Measurements from ENCODE around the gene GRP. TPM values are rescaled to one million over a fixed set of nuclear protein-coding genes. Genes with fewer than 3 reads are reported as not detected.
A peak's percentile ranks its signal among the peaks of the same experiment; 100 is the strongest.
"Not testable (repeated sequence)": the region's sequence is repeated elsewhere in the genome, so short reads cannot be mapped to it uniquely, and the experiment has no call there.

GRP gene
- polyA plus RNA-seq, 1 donor from 2014 or later = not detected

DNA sequence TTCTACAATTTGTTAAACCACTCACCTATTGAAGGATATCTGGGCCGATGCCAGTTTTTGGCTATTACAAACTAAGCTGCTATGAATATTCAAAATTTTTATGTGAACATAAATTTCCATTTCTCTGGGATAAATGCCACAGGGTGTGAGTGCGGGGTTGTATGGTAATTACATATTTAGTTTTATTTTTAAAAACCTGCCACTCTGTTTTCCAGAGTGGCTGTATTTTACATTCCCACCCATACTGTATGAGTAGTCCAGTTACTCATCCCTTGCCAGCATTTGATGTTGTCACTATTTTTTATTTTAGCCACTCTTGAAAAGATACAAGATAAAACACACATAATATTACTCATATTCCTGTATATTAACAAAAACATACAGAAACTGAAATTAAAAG is 22.9 kb downstream of the GRP start:
- H3K36me3 Mint-ChIP-seq = peaks cover 6% of the 10 kb centered on the region
- H3K9me3 Mint-ChIP-seq = peaks cover 0 to 10% (median 0%) of the 10 kb centered on the region in 3 donors
- H3K4me1 Mint-ChIP-seq = no peaks in the 10 kb centered on the region
- no peak overlapping the region for H3K27ac Mint-ChIP-seq
- H3K4me3 Mint-ChIP-seq = no peak overlapping the region
- H3K27me3 Mint-ChIP-seq = peaks cover 14% of the 10 kb centered on the region

DNA sequence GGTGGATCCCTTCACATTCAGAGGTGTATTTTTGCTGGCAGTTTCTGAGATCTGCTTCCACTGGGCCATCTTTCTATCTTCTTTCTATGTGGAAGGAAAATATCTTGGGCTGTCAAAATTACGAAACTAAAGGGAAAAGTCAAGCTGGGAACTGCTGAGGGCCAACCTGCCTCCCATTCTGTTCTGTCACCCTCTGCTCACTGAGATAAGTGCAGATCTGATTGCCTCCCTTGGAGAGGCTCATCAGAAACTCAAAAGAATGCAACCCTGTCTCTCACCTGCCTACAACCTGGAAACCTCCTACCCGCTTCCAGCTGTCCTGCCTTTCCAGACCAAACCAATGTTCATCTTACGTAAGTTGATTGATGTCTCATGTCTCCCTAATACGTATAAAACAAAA is 26.8 kb downstream of the GRP start:
- H3K4me1 Mint-ChIP-seq = no peaks in the 10 kb centered on the region
- H3K27ac Mint-ChIP-seq = no peak overlapping the region
- peaks cover 0 to 6% (median 3%) of the 10 kb centered on the region in 3 donors for H3K9me3 Mint-ChIP-seq
- peaks cover 9% of the 10 kb centered on the region for H3K27me3 Mint-ChIP-seq
- no peak overlapping the region for H3K4me3 Mint-ChIP-seq
- H3K36me3 Mint-ChIP-seq = no peaks in the 10 kb centered on the region

DNA sequence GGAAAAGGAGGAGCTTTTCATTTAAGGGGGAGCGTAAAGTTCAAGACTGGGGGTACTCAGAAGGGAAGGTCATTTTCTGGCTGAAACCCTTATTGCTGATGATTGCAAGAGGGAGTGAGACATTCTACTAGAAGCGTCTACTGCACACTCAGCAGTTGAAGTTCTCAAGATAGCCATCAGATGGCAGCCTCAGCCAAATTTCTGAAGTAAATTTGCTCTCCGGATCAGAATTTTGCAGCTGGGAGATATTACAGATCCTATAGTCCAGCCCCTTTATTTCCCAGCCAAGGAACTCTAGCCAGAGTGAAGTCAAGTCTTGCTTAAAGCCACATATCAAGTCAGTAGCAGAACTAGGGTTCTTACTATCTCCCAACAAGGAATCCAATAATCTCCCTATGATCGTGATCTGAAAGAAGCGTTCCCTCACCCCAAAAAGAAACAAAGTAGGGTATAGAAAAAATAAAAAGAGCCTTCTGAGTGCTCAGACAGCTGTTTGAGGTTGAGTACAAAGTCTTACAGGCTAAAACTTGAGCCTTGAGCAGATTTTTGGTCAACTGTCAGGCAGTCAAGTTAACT is 29.3 kb downstream of the GRP start:
- Mint-ChIP-seq H3K4me3 (no peak overlapping the region), H3K36me3 (no peaks in the 10 kb centered on the region), H3K27ac (no peak overlapping the region), H3K9me3 (peaks cover 0 to 5% (median 5%) of the 10 kb centered on the region in 3 donors), H3K4me1 (no peaks in the 10 kb centered on the region), H3K27me3 (peaks cover 8% of the 10 kb centered on the region)

DNA sequence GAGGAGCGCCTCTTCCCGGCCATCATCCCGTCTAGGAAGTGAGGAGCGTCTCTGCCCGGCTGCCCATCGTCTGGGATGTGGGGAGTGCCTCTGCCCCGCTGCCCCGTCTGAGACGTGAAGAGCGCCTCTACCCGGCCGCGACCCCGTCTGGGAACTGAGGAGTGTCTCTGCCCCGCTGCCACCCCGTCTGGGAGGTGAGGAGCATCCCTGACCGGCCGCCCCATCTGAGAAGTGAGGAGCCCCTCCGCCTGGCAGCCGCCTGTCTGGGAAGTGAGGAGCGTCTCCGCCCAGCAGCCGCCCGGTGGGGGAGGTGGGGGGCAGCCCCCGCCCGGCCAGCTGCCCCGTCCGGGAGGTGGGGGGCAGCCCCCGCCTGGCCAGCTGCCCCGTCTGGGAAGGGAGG is 35.5 kb downstream of the GRP start:
- not testable (repeated sequence) for H3K4me3 Mint-ChIP-seq, H3K36me3 Mint-ChIP-seq, H3K27ac Mint-ChIP-seq, H3K9me3 Mint-ChIP-seq, H3K4me1 Mint-ChIP-seq
- peaks cover 10% of the 10 kb centered on the region for H3K27me3 Mint-ChIP-seq

DNA sequence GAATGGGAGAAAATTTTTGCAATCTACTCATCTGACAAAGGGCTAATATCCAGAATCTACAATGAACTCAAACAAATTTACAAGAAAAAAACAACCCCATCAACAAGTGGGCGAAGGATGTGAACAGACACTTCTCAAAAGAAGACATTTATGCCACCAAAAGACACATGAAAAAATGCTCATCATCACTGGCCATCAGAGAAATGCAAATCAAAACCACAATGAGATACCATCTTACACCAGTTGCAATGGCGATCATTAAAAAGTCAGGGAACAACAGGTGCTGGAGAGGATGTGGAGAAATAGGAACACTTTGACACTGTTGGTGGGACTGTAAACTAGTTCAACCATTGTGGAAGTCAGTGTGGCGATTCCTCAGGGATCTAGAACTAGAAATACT is 41.9 kb downstream of the GRP start:
- Mint-ChIP-seq H3K27me3 (peaks cover 44% of the 10 kb centered on the region), H3K9me3 (peaks cover 2 to 15% (median 4%) of the 10 kb centered on the region in 3 donors)
- H3K4me1 Mint-ChIP-seq, H3K36me3 Mint-ChIP-seq, H3K27ac Mint-ChIP-seq, H3K4me3 Mint-ChIP-seq: not testable (repeated sequence)

DNA sequence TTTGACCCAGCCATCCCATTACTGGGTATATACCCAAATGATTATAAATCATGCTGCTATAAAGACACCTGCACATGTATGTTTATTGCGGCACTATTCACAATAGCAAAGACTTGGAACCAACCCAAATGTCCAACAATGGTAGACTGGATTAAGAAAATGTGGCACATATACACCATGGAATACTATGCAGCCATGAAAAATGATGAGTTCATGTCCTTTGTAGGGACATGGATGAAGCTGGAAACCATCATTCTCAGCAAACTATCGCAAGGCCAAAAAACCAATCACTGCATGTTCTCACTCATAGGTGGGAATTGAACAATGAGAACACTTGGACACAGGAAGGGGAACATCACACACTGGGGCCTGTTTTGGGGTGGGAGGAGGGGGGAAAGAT is 42.3 kb downstream of the GRP start:
- Mint-ChIP-seq H3K9me3 (peaks cover 2 to 15% (median 4%) of the 10 kb centered on the region in 3 donors), H3K27me3 (peaks cover 44% of the 10 kb centered on the region)
- not testable (repeated sequence) for H3K4me1 Mint-ChIP-seq, H3K27ac Mint-ChIP-seq, H3K4me3 Mint-ChIP-seq, H3K36me3 Mint-ChIP-seq

DNA sequence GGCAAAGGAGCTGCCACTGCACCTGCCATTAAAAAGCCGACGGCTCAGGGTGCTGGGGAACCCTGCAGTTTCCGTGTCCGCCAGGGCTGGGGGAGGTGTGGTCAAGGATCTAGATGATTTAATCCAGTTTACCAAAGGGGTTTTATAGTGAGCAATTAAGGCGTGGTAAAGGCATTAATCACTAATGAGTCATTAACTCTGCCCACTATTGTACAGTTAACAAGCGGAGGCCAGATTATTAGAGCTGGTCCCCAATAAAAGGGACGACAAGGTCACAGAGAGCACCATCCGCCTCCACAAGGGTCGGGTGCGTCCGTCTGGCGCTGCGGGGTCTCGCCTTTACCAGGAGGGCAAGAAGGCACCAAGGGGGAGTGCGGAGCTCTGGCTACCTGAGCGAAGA is 43.7 kb downstream of the GRP start:
- no peak overlapping the region for H3K27ac Mint-ChIP-seq
- H3K4me1 Mint-ChIP-seq = peaks cover 3 to 17% (median 7%) of the 10 kb centered on the region in 3 donors
- peaks cover 2 to 17% (median 4%) of the 10 kb centered on the region in 3 donors for H3K9me3 Mint-ChIP-seq
- H3K27me3 Mint-ChIP-seq = peaks cover 53% of the 10 kb centered on the region
- no peaks in the 10 kb centered on the region for H3K36me3 Mint-ChIP-seq
- H3K4me3 Mint-ChIP-seq = peak overlapping the region in 2 of 4 donors; percentile 39 to 48

DNA sequence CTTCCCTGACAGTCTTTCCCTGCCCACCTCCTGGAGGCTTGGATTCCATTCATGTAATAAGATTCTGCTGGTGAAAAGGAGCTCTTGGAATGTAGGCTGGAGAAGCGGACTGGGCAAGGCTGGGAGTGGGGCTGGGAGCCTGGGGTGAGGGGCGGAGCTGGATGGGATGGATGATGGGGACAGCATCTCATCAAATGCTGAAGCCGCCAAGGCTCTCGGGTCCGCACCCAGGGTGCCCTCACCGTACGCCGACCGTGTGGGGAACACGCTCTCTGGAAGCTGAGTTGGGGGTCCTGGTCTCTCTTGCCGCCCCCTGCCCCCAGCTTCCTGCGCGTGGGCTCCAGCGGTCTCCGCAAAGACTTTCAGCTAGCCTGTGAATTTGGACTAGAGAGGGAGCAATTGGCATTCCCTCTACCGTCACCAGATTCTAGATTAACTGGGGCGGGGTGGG is 44.2 kb downstream of the GRP start:
- Mint-ChIP-seq H3K27me3 (peaks cover 53% of the 10 kb centered on the region), H3K4me3 (peak overlapping the region in 1 of 4 donors; percentile 48), H3K27ac (no peak overlapping the region), H3K4me1 (peaks cover 3 to 17% (median 7%) of the 10 kb centered on the region in 3 donors), H3K9me3 (peaks cover 2 to 17% (median 4%) of the 10 kb centered on the region in 3 donors), H3K36me3 (no peaks in the 10 kb centered on the region)

DNA sequence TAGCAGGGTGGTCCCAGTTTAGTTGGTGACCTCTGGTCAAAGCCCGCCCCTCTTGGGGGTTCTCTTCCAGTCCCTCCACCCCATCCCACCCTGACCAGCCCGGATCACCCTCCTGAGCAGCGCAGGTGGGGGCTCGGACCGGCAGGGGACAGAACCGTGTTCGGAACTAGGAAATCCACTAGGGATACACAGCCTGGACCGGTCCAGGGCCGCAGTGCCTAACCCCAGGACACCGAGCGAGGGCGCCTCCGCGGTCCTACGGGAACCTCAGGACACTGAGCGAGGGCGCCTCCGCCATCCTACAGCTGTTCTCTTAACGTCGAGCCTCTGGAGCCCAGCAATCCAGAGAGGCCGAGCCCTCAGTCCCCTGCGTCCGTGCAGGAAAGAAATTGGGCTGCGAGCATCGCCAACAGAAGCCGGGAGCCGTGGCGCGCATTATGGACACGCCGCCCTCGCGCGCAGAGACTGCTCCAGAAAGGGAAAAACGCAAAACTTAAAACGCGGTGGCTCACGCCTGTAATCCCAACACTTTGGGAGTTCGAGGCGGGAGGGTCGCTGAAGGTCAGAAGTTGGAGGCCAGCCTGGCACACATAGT is 44.8 kb downstream of the GRP start:
- Mint-ChIP-seq H3K36me3 (no peaks in the 10 kb centered on the region), H3K9me3 (peaks cover 2 to 20% (median 4%) of the 10 kb centered on the region in 3 donors), H3K4me1 (peaks cover 6 to 17% (median 9%) of the 10 kb centered on the region in 3 donors), H3K27ac (no peak overlapping the region), H3K27me3 (peaks cover 55% of the 10 kb centered on the region), H3K4me3 (peak overlapping the region; percentile 13 to 90 (median 62))

DNA sequence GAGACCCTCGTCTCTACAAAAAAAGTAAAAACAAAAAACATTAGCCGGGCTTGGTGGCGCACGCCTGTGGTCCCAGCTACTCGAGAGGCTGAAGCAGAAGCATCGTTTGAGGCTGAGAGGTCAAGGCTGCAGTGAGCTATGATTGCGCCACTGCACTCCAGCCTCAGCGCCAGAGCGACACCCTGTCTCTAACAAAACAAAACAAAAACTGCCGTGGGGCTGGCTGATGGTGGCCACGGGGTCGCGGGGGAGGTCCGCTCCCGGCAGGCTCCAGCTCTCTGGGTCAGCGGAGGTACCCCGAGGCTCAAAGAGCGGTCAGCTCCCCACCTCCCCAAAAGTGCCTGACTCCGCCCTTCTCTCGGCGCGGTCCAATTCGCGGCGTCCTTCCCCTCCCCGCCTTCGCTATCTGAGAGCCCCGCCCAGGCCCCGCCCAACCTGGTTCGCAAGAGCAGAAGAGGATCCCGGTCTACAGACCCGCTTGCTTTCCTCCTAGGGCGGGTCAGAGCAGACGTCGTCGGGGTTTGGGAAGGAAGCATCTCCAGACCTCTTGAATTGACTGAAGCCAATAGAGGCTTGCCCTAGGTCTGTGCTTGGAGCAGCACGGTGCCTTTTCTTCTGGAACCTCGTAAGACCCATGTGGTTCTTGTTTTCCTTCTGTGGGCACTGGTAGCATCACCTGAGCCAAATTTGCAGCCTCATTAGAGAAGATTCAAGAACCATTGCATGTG is 45.5 kb downstream of the GRP start:
- H3K9me3 Mint-ChIP-seq = peaks cover 2 to 21% (median 4%) of the 10 kb centered on the region in 3 donors
- peak overlapping the region; percentile 13 to 90 (median 62) for H3K4me3 Mint-ChIP-seq
- H3K36me3 Mint-ChIP-seq = no peaks in the 10 kb centered on the region
- H3K27me3 Mint-ChIP-seq = peaks cover 60% of the 10 kb centered on the region
- H3K4me1 Mint-ChIP-seq = peaks cover 7 to 17% (median 10%) of the 10 kb centered on the region in 3 donors
- H3K27ac Mint-ChIP-seq = peak overlapping the region in 1 of 3 donors; percentile 21

DNA sequence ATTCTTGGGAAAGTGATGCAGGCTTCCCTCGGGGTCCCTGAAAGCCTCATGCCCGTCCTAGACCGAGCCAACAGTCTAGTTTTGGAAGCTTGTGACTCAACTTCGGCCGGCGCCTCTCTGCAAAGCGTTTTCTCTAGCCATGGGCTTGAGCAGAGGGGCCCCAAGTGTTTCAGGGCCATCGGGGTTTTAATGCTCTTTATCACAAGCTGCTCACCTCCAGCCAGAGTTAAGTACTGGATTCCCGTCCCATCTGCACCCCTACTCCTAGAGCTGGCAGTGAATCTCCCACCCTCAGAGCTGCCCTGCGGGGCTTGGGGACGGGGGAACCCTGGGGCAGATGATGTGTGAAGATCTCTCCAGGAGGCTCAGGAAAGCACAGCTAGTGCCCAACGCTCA is 46.0 kb downstream of the GRP start:
- H3K4me1 Mint-ChIP-seq = peaks cover 7 to 17% (median 10%) of the 10 kb centered on the region in 3 donors

DNA sequence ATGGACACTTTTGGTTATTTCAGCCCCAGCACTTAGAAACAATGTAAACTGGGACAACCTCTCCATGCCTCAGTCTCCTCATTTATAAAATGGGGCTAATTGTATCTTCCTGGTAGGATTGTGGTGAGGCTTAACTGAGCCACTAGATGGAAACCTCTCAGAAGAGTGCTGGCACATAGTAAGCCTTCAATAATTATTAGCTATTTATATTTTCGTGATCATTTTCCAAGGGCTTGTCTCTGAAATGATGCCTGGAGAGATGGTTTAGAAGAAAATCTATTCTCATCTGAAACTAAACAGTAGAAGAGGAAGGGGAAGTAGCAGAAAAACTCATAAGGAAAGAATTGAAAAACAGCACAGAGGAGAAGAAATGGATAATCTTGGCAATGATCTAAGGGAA is 46.5 kb downstream of the GRP start:
- H3K27me3 Mint-ChIP-seq = peaks cover 70% of the 10 kb centered on the region
- H3K9me3 Mint-ChIP-seq = peaks cover 2 to 16% (median 4%) of the 10 kb centered on the region in 3 donors
- H3K27ac Mint-ChIP-seq = no peak overlapping the region
- H3K4me1 Mint-ChIP-seq = peaks cover 7 to 21% (median 10%) of the 10 kb centered on the region in 3 donors
- peak overlapping the region in 2 of 4 donors; percentile 13 to 56 for H3K4me3 Mint-ChIP-seq
- no peaks in the 10 kb centered on the region for H3K36me3 Mint-ChIP-seq

More for the DNA sequence above, 46.0 kb downstream of the GRP start:
- peak overlapping the region; percentile 13 to 90 (median 62) for H3K4me3 Mint-ChIP-seq
- H3K27ac Mint-ChIP-seq = no peak overlapping the region
- H3K9me3 Mint-ChIP-seq = peaks cover 2 to 16% (median 4%) of the 10 kb centered on the region in 3 donors
- peaks cover 65% of the 10 kb centered on the region for H3K27me3 Mint-ChIP-seq
- H3K36me3 Mint-ChIP-seq = no peaks in the 10 kb centered on the region

DNA sequence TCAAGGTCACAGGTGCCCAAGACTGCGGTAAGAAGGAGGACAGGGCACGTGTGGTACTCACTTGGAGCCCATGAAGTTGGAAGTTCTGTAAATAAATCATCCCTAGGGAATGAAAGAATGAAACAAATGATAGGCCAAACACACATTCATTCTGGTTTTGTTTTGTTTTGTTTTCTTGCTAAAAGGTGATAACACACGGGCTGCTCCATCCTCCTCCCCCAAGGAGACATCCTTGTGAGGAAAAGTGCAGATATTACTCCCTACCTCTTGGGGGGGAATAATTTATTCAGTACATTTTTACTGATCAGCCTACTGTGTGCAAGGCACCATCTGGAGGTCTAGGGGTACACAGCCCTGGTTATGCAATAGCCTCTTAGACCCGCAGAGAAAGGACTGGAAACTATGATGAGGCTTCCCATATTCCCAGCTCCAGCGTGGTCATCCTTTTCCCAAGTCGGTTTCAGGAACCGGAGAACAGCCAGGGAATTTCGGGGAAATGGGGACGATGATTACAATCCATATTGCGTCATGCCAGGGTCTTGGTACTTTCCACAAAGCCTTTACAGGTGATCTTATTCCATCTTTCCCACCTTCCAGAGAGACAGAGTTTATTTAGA is 47.0 kb downstream of the GRP start:
- no peak overlapping the region for H3K4me3 Mint-ChIP-seq
- no peaks in the 10 kb centered on the region for H3K36me3 Mint-ChIP-seq
- no peak overlapping the region for H3K27ac Mint-ChIP-seq
- peaks cover 0 to 14% (median 4%) of the 10 kb centered on the region in 3 donors for H3K9me3 Mint-ChIP-seq
- peaks cover 73% of the 10 kb centered on the region for H3K27me3 Mint-ChIP-seq
- H3K4me1 Mint-ChIP-seq = peaks cover 7 to 21% (median 10%) of the 10 kb centered on the region in 3 donors

DNA sequence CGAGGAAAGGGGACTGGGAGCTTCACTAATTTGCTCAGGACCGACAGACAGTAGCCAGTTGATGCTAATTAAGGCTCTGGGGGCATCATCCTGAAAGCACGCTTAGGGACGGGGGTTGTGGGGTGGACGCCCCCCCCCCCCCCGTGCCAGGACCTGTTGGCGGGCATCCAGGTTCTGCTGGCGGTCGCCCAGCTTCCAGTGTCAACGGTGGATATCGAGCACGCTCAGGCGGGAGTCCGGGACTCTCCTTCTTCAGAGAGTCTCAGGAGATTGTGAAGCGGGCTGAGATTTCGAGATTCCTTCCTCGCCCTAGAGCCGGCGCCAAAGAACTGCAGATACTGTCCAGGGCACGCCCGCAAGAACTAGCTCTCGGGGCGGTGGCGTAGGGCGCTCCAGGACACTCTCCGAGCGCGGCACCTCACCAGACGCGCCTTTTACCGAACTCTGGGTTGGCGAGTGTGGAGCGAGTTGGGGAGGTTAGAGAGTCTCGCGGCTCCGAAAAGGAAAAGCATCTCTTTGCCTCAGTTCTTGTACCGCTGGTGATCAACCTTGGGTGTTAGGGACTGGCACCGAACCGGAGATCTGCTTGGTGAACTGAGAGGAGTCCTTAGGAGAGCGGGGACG is 47.7 kb downstream of the GRP start:
- peaks cover 76% of the 10 kb centered on the region for H3K27me3 Mint-ChIP-seq
- H3K4me3 Mint-ChIP-seq = peak overlapping the region in 1 of 4 donors; percentile 28
- peaks cover 7 to 21% (median 10%) of the 10 kb centered on the region in 3 donors for H3K4me1 Mint-ChIP-seq
- H3K36me3 Mint-ChIP-seq = no peaks in the 10 kb centered on the region
- H3K27ac Mint-ChIP-seq = peak overlapping the region in 2 of 3 donors; percentile 63 to 64
- peaks cover 0 to 12% (median 4%) of the 10 kb centered on the region in 3 donors for H3K9me3 Mint-ChIP-seq

All from IgD-negative memory B cell (primary cell).